Measurements from ENCODE around the gene WDR20. TPM values are rescaled to one million over a fixed set of nuclear protein-coding genes. Genes with fewer than 3 reads are reported as not detected.

The WDR20 gene
- total and polyA plus RNA-seq, 2 of the 8 experiments (the other 6 are each of a cell fraction or from before 2014, with no cell fraction given), result 11.2 to 26.7 TPM

DNA sequence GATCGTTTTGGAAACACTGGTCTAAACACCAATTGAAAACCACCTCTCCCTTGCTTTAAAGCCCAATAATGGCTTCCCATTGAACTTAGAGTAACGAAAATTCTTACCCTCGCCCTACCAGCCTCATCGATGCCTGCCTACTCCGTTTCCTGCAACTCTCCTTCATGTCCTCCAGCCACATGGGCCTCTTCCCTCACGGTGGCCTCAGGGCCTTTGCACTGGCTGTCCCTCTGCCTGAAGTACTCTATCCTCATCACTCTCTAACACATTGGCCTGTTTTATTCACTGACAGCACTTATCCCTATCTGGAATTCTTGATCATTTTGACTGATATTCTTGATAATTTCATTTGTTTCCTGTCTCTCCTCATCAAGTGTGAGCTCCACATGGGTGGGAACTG is 118.4 kb downstream of the WDR20 start (continued):
- TF ChIP-seq RXRA (IDR thresholded peaks at IDR 0.05; ENCODE audit: insufficient read depth, low read depth, low read length) (no peak), RFX5 (IDR thresholded peaks at IDR 0.05; ENCODE audit: borderline replicate concordance, low read depth, low read length) (no peak), SP1 (IDR thresholded peaks at IDR 0.05; ENCODE audit: low read depth, low read length) (no peak), RBBP5 (IDR thresholded peaks at IDR 0.05; ENCODE audit: borderline replicate concordance, low read depth, low read length) (no peak), NRF1 (IDR thresholded peaks at IDR 0.05; ENCODE audit: low read depth, low read length) (no peak), PHF8 (conservative IDR thresholded peaks at IDR 0.05; ENCODE audit: low read depth, low read length) (no peak), BRCA1 (IDR thresholded peaks at IDR 0.05; ENCODE audit: low read depth, low read length) (no peak)

Other genes with a start within 250 kb of the WDR20 start
- 364 and 387 TPM in 2 replicates for gene DYNC1H1, start 175.3 kb upstream of the WDR20 start, total RNA-seq (2021; fragmentation: NEBNext Ultra II Directional; extraction: Animal tissue kit (Norgen Biotek cat#: 25700))
- 238 and 257 TPM in 2 replicates for gene DYNC1H1, start 175.3 kb upstream of the WDR20 start, polyA plus RNA-seq (2011; rRNA removed)
- 846 and 878 TPM in 2 replicates for gene HSP90AA1, start 52.9 kb upstream of the WDR20 start, total RNA-seq (2021; fragmentation: NEBNext Ultra II Directional; extraction: Animal tissue kit (Norgen Biotek cat#: 25700))
- gene HSP90AA1, start 52.9 kb upstream of the WDR20 start, polyA plus RNA-seq (2011; rRNA removed), result 207 and 339 TPM in 2 replicates
- gene MOK, start 165.3 kb downstream of the WDR20 start, total RNA-seq (2021; fragmentation: NEBNext Ultra II Directional; extraction: Animal tissue kit (Norgen Biotek cat#: 25700)), result 1.7 and 2.5 TPM in 2 replicates
- gene MOK, start 165.3 kb downstream of the WDR20 start, polyA plus RNA-seq (2011; rRNA removed), result 2.1 and 2.8 TPM in 2 replicates
- 8.3 and 9.4 TPM in 2 replicates for gene ZNF839, start 179.8 kb downstream of the WDR20 start, total RNA-seq (2021; fragmentation: NEBNext Ultra II Directional; extraction: Animal tissue kit (Norgen Biotek cat#: 25700))
- 8.1 and 10.0 TPM in 2 replicates for gene ZNF839, start 179.8 kb downstream of the WDR20 start, polyA plus RNA-seq (2011; rRNA removed)
- gene CINP, start 223.0 kb downstream of the WDR20 start, total RNA-seq (2021; fragmentation: NEBNext Ultra II Directional; extraction: Animal tissue kit (Norgen Biotek cat#: 25700)), result 47.8 and 53.2 TPM in 2 replicates
- gene CINP, start 223.0 kb downstream of the WDR20 start, polyA plus RNA-seq (2011; rRNA removed), result 51.6 and 59.9 TPM in 2 replicates
- gene TECPR2, start 223.0 kb downstream of the WDR20 start, total RNA-seq (2021; fragmentation: NEBNext Ultra II Directional; extraction: Animal tissue kit (Norgen Biotek cat#: 25700)), result 19.4 and 23.2 TPM in 2 replicates
- gene TECPR2, start 223.0 kb downstream of the WDR20 start, polyA plus RNA-seq (2011; rRNA removed), result 6.8 and 9.2 TPM in 2 replicates